Measurements from ENCODE around the gene A4GALT. TPM values are rescaled to one million over a fixed set of nuclear protein-coding genes. Genes with fewer than 3 reads are reported as not detected.

The A4GALT gene
- total RNA-seq, 1 donor from 2014 or later = 23.8 TPM

DNA sequence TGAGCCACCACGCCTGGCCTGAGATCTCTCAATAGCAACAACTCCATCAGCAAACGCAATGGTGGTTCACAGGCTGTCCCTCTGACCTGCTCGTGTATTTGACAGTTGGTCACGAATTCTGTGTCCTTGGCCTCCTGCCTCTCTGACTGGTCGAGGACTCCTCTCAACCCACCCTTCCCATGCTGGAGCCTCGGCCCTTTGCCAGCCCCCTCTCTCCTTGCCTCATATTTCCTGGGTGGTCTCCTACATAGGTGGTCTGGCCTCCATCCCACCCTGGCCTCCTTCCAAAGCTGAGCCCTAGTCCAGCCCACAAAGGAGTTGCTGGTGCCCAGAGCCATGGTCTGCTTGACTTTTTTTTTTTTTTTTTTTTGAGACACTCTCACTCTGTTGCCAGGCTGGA is 11.4 kb upstream of the A4GALT start:
- no peak for DNase-seq (ENCODE audit: low spot score)
- no peak overlapping the region for H3K4me3 Mint-ChIP-seq (ENCODE audit: unreplicated experiment)
- H3K36me3 Mint-ChIP-seq (ENCODE audit: low read depth) = no peaks in the 10 kb centered on the region
- peaks cover 2% of the 10 kb centered on the region for H3K27me3 Mint-ChIP-seq (ENCODE audit: low read depth)
- peaks cover 7% of the 10 kb centered on the region for H3K4me1 Mint-ChIP-seq (ENCODE audit: low read depth)
- H3K9me3 Mint-ChIP-seq (ENCODE audit: low read depth) = no peaks in the 10 kb centered on the region
- TF ChIP-seq, protein P1, sequence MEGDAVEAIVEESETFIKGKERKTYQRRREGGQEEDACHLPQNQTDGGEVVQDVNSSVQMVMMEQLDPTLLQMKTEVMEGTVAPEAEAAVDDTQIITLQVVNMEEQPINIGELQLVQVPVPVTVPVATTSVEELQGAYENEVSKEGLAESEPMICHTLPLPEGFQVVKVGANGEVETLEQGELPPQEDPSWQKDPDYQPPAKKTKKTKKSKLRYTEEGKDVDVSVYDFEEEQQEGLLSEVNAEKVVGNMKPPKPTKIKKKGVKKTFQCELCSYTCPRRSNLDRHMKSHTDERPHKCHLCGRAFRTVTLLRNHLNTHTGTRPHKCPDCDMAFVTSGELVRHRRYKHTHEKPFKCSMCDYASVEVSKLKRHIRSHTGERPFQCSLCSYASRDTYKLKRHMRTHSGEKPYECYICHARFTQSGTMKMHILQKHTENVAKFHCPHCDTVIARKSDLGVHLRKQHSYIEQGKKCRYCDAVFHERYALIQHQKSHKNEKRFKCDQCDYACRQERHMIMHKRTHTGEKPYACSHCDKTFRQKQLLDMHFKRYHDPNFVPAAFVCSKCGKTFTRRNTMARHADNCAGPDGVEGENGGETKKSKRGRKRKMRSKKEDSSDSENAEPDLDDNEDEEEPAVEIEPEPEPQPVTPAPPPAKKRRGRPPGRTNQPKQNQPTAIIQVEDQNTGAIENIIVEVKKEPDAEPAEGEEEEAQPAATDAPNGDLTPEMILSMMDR (IDR thresholded peaks at IDR 0.05) = no peak
- H3K27ac Mint-ChIP-seq (ENCODE audit: unreplicated experiment) = no peak overlapping the region

DNA sequence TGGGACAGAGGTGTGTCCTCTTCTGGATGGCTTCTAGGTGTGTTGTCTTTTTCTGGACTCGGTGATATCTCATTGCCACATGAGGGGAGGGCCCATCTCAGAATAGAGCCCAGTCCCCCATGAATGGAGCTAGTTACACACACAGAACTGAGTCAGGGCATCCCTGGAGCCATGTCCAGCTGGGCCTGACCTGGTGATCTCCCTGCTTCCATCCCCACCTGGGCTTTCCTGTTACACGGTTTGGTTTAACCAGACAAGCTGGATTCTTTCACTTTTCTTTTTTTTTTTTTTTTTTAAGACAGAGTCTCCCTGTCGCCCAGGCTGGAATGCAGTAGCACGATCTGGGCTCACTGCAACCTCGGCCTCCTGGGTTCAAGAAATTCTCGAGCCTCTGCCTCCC is 6.1 kb upstream of the A4GALT start:
- Mint-ChIP-seq H3K27me3 (ENCODE audit: low read depth) (no peaks in the 10 kb centered on the region), H3K9me3 (ENCODE audit: low read depth) (no peaks in the 10 kb centered on the region), H3K4me3 (ENCODE audit: unreplicated experiment) (no peak overlapping the region), H3K4me1 (ENCODE audit: low read depth) (peaks cover 31% of the 10 kb centered on the region), H3K27ac (ENCODE audit: unreplicated experiment) (peak overlapping the region; percentile 93), H3K36me3 (ENCODE audit: low read depth) (no peaks in the 10 kb centered on the region)
- no peak for DNase-seq (ENCODE audit: low spot score)
- TF ChIP-seq, protein P1 (IDR thresholded peaks at IDR 0.05) = no peak

GRCh38 chr22:42725606-42726355 is 5.1 kb upstream of the A4GALT start:
- no peaks in the 10 kb centered on the region for H3K27me3 Mint-ChIP-seq (ENCODE audit: low read depth)
- DNase-seq (ENCODE audit: low spot score) = no peak
- no peaks in the 10 kb centered on the region for H3K9me3 Mint-ChIP-seq (ENCODE audit: low read depth)
- TF ChIP-seq, protein P1 (IDR thresholded peaks at IDR 0.05) = no peak
- H3K4me3 Mint-ChIP-seq (ENCODE audit: unreplicated experiment) = no peak overlapping the region
- H3K36me3 Mint-ChIP-seq (ENCODE audit: low read depth) = no peaks in the 10 kb centered on the region
- H3K27ac Mint-ChIP-seq (ENCODE audit: unreplicated experiment) = no peak overlapping the region
- peaks cover 40% of the 10 kb centered on the region for H3K4me1 Mint-ChIP-seq (ENCODE audit: low read depth)

- TF ChIP-seq, protein P1 (IDR thresholded peaks at IDR 0.05) = no peak
- Mint-ChIP-seq H3K4me1 (ENCODE audit: low read depth) (peaks cover 48% of the 10 kb centered on the region), H3K9me3 (ENCODE audit: low read depth) (no peaks in the 10 kb centered on the region), H3K27ac (ENCODE audit: unreplicated experiment) (no peak overlapping the region), H3K27me3 (ENCODE audit: low read depth) (no peaks in the 10 kb centered on the region), H3K4me3 (ENCODE audit: unreplicated experiment) (no peak overlapping the region), H3K36me3 (ENCODE audit: low read depth) (no peaks in the 10 kb centered on the region)
- no peak for DNase-seq (ENCODE audit: low spot score)
Observed at GRCh38 chr22:42724062-42724461, 3.4 kb upstream of the A4GALT start.

GRCh38 chr22:42721045-42721434 is 370 bp upstream of the A4GALT start:
- TF ChIP-seq, protein P1 (IDR thresholded peaks at IDR 0.05) = no peak
- Mint-ChIP-seq H3K9me3 (ENCODE audit: low read depth) (no peaks in the 10 kb centered on the region), H3K4me1 (ENCODE audit: low read depth) (peaks cover 54% of the 10 kb centered on the region), H3K27me3 (ENCODE audit: low read depth) (no peaks in the 10 kb centered on the region), H3K4me3 (ENCODE audit: unreplicated experiment) (peak overlapping the region; percentile 75), H3K27ac (ENCODE audit: unreplicated experiment) (peak overlapping the region; percentile 51), H3K36me3 (ENCODE audit: low read depth) (peaks cover 2% of the 10 kb centered on the region)
- DNase-seq (ENCODE audit: low spot score) = no peak
